ENCODE data around the gene CCDC85C. TPM values are rescaled to one million over a fixed set of nuclear protein-coding genes. Genes with fewer than 3 reads are reported as not detected.
"Not testable (repeated sequence)": the region's sequence is repeated elsewhere in the genome, so short reads cannot be mapped to it uniquely, and the experiment has no call there.

CCDC85C gene
- total RNA-seq, 2 experiments from 2014 or later, result 10.0 to 10.9 TPM

DNA sequence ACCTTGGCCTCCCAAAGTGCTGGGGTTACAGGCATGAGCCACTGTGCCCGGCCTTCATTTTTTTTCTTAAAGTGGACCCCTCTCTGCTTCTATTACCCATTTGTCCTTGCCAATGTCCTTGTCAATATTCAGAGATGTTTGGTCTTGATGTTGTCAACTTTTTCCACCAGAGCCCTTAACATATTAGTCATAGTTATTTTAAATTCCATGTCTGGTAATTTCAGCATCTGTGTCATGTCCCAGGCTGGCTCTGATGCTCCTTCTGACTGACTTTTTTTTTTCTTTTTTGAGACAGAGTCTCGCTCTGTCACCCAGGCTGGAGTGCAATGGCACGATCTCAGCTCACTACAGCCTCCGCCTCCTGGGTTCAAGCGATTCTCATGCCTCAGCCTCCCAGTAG is 38.8 kb upstream of the CCDC85C start:
- H3K9me3 Mint-ChIP-seq, POLR2A ChIA-PET: not testable (repeated sequence)

GRCh38 chr14:99637624-99638023 is 33.6 kb upstream of the CCDC85C start:
- Mint-ChIP-seq H3K36me3 (ENCODE audit: low read depth) (no peaks in the 10 kb centered on the region), H3K4me3 (no peak overlapping the region), H3K27me3 (peaks cover 2% of the 10 kb centered on the region), H3K9me3 (no peaks in the 10 kb centered on the region), H3K27ac (no peak overlapping the region), H3K4me1 (no peaks in the 10 kb centered on the region)
- POLR2A ChIA-PET, result no interaction called here
- CTCF ChIA-PET, result no interaction called here
- DNase-seq, result no peak

More for the DNA sequence above, 38.8 kb upstream of the CCDC85C start:
- H3K36me3 Mint-ChIP-seq (ENCODE audit: low read depth); H3K4me1 Mint-ChIP-seq; H3K4me3 Mint-ChIP-seq; H3K27ac Mint-ChIP-seq; DNase-seq: not testable (repeated sequence)
- peaks cover 25% of the 10 kb centered on the region for H3K27me3 Mint-ChIP-seq
- CTCF ChIA-PET, result interaction anchor here (1.1 kb wide), 1 partner anchor 29 kb away, joined by 4 read pairs; no protein-coding TSS in a partner anchor

- POLR2A ChIA-PET, result no interaction called here
- DNase-seq, result no peak
- Mint-ChIP-seq H3K9me3 (no peaks in the 10 kb centered on the region), H3K27me3 (no peaks in the 10 kb centered on the region), H3K4me3 (no peak overlapping the region), H3K36me3 (ENCODE audit: low read depth) (no peaks in the 10 kb centered on the region), H3K4me1 (no peaks in the 10 kb centered on the region), H3K27ac (no peak overlapping the region)
- CTCF ChIA-PET, result no interaction called here
Measured at GRCh38 chr14:99636487-99636886, 32.5 kb upstream of the CCDC85C start.

- H3K27me3 Mint-ChIP-seq, result no peaks in the 10 kb centered on the region
- no peaks in the 10 kb centered on the region for H3K9me3 Mint-ChIP-seq
- no peaks in the 10 kb centered on the region for H3K36me3 Mint-ChIP-seq (ENCODE audit: low read depth)
- H3K4me1 Mint-ChIP-seq, result no peaks in the 10 kb centered on the region
- H3K27ac Mint-ChIP-seq, result no peak overlapping the region
- DNase-seq, result no peak
- POLR2A ChIA-PET, result no interaction called here
- CTCF ChIA-PET, result no interaction called here
- H3K4me3 Mint-ChIP-seq, result no peak overlapping the region
Measured at GRCh38 chr14:99635116-99635515, 31.1 kb upstream of the CCDC85C start.

GRCh38 chr14:99634443-99634842 is 30.4 kb upstream of the CCDC85C start:
- Mint-ChIP-seq H3K9me3 (no peaks in the 10 kb centered on the region), H3K4me3 (no peak overlapping the region), H3K27ac (no peak overlapping the region), H3K27me3 (no peaks in the 10 kb centered on the region), H3K36me3 (ENCODE audit: low read depth) (no peaks in the 10 kb centered on the region), H3K4me1 (no peaks in the 10 kb centered on the region)
- no peak for DNase-seq
- CTCF ChIA-PET, result interaction anchor here (1.3 kb wide), 1 partner anchor 106 kb away, joined by 6 read pairs; no protein-coding TSS in a partner anchor
- POLR2A ChIA-PET, result no interaction called here

DNA sequence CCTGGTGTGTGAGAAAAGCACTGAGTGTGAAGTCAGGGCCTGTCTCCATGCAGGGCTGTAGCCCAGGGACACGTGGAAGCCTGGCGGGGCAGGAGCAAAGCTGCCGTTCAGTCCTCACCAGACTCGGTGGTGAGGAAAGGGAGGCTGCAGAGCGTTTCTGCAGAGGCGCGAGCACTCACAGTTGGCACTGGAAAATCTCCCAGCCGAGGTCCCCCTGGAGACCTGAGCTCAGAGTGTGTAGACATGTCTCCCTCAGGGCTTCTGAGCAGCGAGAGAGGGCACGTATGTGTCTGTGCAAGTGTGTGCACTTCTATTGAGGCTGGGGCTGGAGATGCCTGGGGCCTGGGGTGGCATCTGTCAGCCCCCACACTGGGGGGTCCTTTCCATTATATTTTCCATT is 29.9 kb upstream of the CCDC85C start:
- H3K4me3 Mint-ChIP-seq, result no peak overlapping the region
- POLR2A ChIA-PET, result no interaction called here
- CTCF ChIA-PET, result interaction anchor here (1.1 to 1.3 kb wide), 2 partner anchors 24 to 105 kb away, joined by 3 to 6 read pairs; no protein-coding TSS in a partner anchor

GRCh38 chr14:99633141-99633540 is 29.1 kb upstream of the CCDC85C start:
- H3K36me3 Mint-ChIP-seq (ENCODE audit: low read depth), result no peaks in the 10 kb centered on the region
- H3K9me3 Mint-ChIP-seq, result no peaks in the 10 kb centered on the region
- ChIA-PET POLR2A (no interaction called here), CTCF (interaction anchor here (1.1 to 1.3 kb wide), 2 partner anchors 23 to 105 kb away, joined by 3 to 6 read pairs; no protein-coding TSS in a partner anchor)
- no peak for DNase-seq
- no peak overlapping the region for H3K4me3 Mint-ChIP-seq
- H3K27me3 Mint-ChIP-seq, result no peaks in the 10 kb centered on the region
- no peaks in the 10 kb centered on the region for H3K4me1 Mint-ChIP-seq
- peak overlapping the region; percentile 54 for H3K27ac Mint-ChIP-seq

More for the DNA sequence above, 29.9 kb upstream of the CCDC85C start:
- DNase-seq, result no peak
- Mint-ChIP-seq H3K27me3 (no peaks in the 10 kb centered on the region), H3K36me3 (ENCODE audit: low read depth) (no peaks in the 10 kb centered on the region), H3K9me3 (no peaks in the 10 kb centered on the region), H3K27ac (no peak overlapping the region), H3K4me1 (no peaks in the 10 kb centered on the region)

DNA sequence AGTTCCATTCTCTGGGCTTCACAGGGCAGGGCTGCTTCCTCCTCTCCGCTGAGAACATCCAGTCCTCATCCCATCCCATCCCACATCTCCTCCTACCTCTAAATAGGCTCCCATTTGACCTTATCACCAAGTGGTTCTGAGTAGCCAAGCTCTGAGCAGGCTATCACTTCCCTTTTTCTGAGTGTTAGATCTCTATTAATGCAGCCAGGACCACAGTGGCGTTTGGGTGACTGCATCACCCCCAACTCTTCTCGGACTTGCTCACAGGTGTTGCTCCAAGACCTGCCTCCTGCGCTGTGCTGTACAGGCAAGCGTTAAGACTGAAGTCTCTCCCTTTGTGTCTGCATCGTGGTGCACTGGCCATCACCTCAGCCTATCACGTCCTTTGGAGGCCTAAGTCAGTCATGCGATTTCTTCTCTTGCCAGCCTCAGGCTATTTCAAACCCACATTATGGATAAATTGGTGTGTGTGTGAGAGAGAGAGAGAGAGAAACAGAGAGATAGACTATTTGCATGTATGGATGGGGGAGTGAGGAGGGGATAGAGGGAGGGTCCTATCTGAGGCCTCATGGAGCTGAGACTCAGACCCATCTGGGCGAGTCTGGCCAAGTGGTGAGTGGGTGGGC is 28.5 kb upstream of the CCDC85C start:
- H3K36me3 Mint-ChIP-seq (ENCODE audit: low read depth), result no peaks in the 10 kb centered on the region
- no peaks in the 10 kb centered on the region for H3K9me3 Mint-ChIP-seq
- no peak overlapping the region for H3K4me3 Mint-ChIP-seq
- H3K4me1 Mint-ChIP-seq, result peaks cover 4% of the 10 kb centered on the region
- CTCF ChIA-PET, result interaction anchor here (1.1 kb wide), 1 partner anchor 23 kb away, joined by 3 read pairs; no protein-coding TSS in a partner anchor
- no peak for DNase-seq
- no peaks in the 10 kb centered on the region for H3K27me3 Mint-ChIP-seq
- H3K27ac Mint-ChIP-seq, result no peak overlapping the region
- POLR2A ChIA-PET, result no interaction called here

DNA sequence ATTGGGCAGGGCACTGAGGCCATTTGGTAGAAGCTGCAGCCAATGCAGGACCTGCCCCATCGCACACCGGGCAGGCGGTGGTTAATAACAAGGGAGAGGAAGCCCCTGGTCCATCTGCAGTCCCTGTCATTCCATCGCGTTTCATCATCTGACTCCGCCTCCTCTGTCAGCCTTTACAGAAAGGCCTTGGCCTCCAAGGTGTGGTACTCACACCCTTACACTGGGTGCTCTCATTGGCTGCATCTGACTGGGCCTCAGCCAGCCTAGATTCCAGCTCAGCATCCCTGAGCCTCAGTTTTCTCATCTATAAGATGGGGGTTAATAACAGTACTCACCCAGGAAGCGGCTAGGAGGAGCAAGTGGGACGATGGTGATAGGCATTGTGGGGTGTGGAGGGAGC is 26.2 kb upstream of the CCDC85C start:
- POLR2A ChIA-PET, result no interaction called here
- no peaks in the 10 kb centered on the region for H3K36me3 Mint-ChIP-seq (ENCODE audit: low read depth)
- no peak for DNase-seq
- H3K27ac Mint-ChIP-seq, result no peak overlapping the region
- no peaks in the 10 kb centered on the region for H3K9me3 Mint-ChIP-seq
- peaks cover 4% of the 10 kb centered on the region for H3K4me1 Mint-ChIP-seq
- CTCF ChIA-PET, result no interaction called here
- no peak overlapping the region for H3K4me3 Mint-ChIP-seq
- no peaks in the 10 kb centered on the region for H3K27me3 Mint-ChIP-seq

GRCh38 chr14:99628887-99629618 is 25.0 kb upstream of the CCDC85C start:
- Mint-ChIP-seq H3K27ac (no peak overlapping the region), H3K4me1 (peaks cover 4% of the 10 kb centered on the region), H3K36me3 (ENCODE audit: low read depth) (no peaks in the 10 kb centered on the region), H3K9me3 (no peaks in the 10 kb centered on the region), H3K27me3 (no peaks in the 10 kb centered on the region), H3K4me3 (no peak overlapping the region)
- ChIA-PET CTCF (interaction anchor here (0.6 to 0.7 kb wide), 2 partner anchors 97 to 98 kb away, joined by 3 to 4 read pairs; no protein-coding TSS in a partner anchor), POLR2A (no interaction called here)
- peak; percentile 60 for DNase-seq

GRCh38 chr14:99627510-99628381 is 23.7 kb upstream of the CCDC85C start:
- Mint-ChIP-seq H3K4me1 (peaks cover 4% of the 10 kb centered on the region), H3K36me3 (ENCODE audit: low read depth) (no peaks in the 10 kb centered on the region), H3K27ac (no peak overlapping the region), H3K4me3 (no peak overlapping the region), H3K27me3 (peaks cover 2% of the 10 kb centered on the region), H3K9me3 (no peaks in the 10 kb centered on the region)
- CTCF ChIA-PET, result interaction anchor here (0.7 kb wide), 2 partner anchors 17 to 95 kb away, joined by 4 read pairs; no protein-coding TSS in a partner anchor
- DNase-seq, result no peak
- POLR2A ChIA-PET, result no interaction called here

DNA sequence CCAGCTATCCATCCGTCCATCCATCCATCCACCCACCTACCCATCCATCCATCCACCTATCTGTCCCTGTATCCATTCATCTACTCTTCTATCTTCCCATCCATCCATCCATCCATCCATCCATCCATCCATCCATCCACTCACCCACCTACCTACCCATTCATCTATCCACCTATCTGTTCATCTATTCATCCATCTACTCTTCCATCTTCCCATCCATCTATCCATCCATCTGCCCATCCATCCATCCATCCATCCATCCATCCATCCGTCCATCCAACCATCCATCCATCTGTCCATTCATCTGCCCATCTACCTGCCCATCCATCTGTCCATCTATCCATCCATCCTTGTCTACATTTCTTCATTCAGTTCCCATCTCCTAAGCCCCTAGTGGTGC is 23.1 kb upstream of the CCDC85C start:
- no peak for DNase-seq
- CTCF ChIA-PET, result no interaction called here
- no peaks in the 10 kb centered on the region for H3K9me3 Mint-ChIP-seq
- POLR2A ChIA-PET, result no interaction called here
- H3K36me3 Mint-ChIP-seq (ENCODE audit: low read depth), result no peaks in the 10 kb centered on the region
- H3K4me1 Mint-ChIP-seq, result peaks cover 4% of the 10 kb centered on the region
- H3K27me3 Mint-ChIP-seq, result peaks cover 3% of the 10 kb centered on the region
- no peak overlapping the region for H3K27ac Mint-ChIP-seq
- no peak overlapping the region for H3K4me3 Mint-ChIP-seq

Data from activated CD4-positive, alpha-beta T cell treated with anti-CD3 and anti-CD28 coated beads, Interleukin-2, amount 10 ng/mL, durations not matched to agents 7 days and 5 days (primary cell).